Measurements from ENCODE around the gene WRAP73.

DNA sequence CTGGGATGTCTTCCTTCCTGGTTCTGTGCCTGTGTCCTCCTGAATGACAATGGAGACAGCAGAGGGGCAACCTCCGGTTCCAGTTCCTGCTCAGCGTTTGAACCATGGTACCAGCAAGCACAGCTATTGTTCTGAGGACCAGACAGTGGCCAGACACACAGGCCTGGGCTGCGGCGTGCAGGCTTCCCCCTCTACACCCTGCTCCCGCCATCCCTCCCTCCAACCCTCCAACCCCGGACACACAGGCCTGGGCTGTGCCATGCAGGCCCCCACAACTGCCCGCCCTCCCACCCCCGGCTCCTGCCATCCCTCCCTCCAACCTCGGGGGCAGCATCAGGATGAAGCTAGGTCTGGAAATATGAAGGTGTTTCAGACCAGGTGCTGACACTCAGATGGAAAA is 33.0 kb downstream of the WRAP73 start:
- TF ChIP-seq, protein P1, sequence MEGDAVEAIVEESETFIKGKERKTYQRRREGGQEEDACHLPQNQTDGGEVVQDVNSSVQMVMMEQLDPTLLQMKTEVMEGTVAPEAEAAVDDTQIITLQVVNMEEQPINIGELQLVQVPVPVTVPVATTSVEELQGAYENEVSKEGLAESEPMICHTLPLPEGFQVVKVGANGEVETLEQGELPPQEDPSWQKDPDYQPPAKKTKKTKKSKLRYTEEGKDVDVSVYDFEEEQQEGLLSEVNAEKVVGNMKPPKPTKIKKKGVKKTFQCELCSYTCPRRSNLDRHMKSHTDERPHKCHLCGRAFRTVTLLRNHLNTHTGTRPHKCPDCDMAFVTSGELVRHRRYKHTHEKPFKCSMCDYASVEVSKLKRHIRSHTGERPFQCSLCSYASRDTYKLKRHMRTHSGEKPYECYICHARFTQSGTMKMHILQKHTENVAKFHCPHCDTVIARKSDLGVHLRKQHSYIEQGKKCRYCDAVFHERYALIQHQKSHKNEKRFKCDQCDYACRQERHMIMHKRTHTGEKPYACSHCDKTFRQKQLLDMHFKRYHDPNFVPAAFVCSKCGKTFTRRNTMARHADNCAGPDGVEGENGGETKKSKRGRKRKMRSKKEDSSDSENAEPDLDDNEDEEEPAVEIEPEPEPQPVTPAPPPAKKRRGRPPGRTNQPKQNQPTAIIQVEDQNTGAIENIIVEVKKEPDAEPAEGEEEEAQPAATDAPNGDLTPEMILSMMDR (IDR thresholded peaks at IDR 0.05) = no peak
- TF ChIP-seq POLR2A (IDR thresholded peaks at IDR 0.05) (no peak), EP300 (IDR thresholded peaks at IDR 0.05) (no peak)

Measured in stomach (tissue), 4 donors.